ENCODE measurements around the gene SHH.

SHH gene

GRCh38 chr7:155785536-155785935 is 26.7 kb downstream of the SHH start:
- no peaks in the 10 kb centered on the region for H3K4me1 ChIP-seq (ENCODE audit: insufficient read depth, low read length, poor library complexity, severe bottlenecking)
- TF ChIP-seq EZH2phosphoT487 (IDR thresholded peaks at IDR 0.05; ENCODE audit: borderline replicate concordance) (no peak), CTCF (conservative IDR thresholded peaks at IDR 0.05; ENCODE audit: low read length) (no peak)
- H3K9me2 ChIP-seq (replicated peaks; ENCODE audit: low read depth, low read length) = no peaks in the 10 kb centered on the region
- H3K4me2 ChIP-seq (ENCODE audit: low read depth, low read length, poor library complexity, severe bottlenecking) = no peak overlapping the region
- no peaks in the 10 kb centered on the region for H4K20me1 ChIP-seq (ENCODE audit: insufficient read depth, low read length, poor library complexity, severe bottlenecking)
- H3K9me3 ChIP-seq (ENCODE audit: insufficient read depth, low read depth, low read length) = no peaks in the 10 kb centered on the region
- H3K79me2 ChIP-seq (ENCODE audit: insufficient read depth, low read length) = no peaks in the 10 kb centered on the region
- no peak overlapping the region for H3K9ac ChIP-seq (ENCODE audit: low read depth, low read length, poor library complexity, severe bottlenecking)
- H3F3A ChIP-seq (ENCODE audit: low read depth) = no peaks in the 10 kb centered on the region
- no peak overlapping the region for H2AFZ ChIP-seq (ENCODE audit: low read length)
- no peak overlapping the region for H3K4me3 ChIP-seq (ENCODE audit: low read length, poor library complexity, severe bottlenecking)
- H3K27me3 ChIP-seq (ENCODE audit: insufficient read depth, low read length, poor library complexity, severe bottlenecking) = no peaks in the 10 kb centered on the region
- H3K36me3 ChIP-seq (ENCODE audit: insufficient read depth, low read length) = peaks cover 38% of the 10 kb centered on the region; the same call in 1 of the 2 replicates

- Histone ChIP-seq H3K27me3 (ENCODE audit: insufficient read depth, low read length, poor library complexity, severe bottlenecking) (no peaks in the 10 kb centered on the region), H3K4me2 (ENCODE audit: low read depth, low read length, poor library complexity, severe bottlenecking) (no peak overlapping the region), H3K9ac (ENCODE audit: low read depth, low read length, poor library complexity, severe bottlenecking) (no peak overlapping the region), H3K9me3 (ENCODE audit: insufficient read depth, low read depth, low read length) (no peaks in the 10 kb centered on the region), H2AFZ (ENCODE audit: low read length) (no peak overlapping the region), H3K4me1 (ENCODE audit: insufficient read depth, low read length, poor library complexity, severe bottlenecking) (no peaks in the 10 kb centered on the region), H3K4me3 (ENCODE audit: low read length, poor library complexity, severe bottlenecking) (no peak overlapping the region), H4K20me1 (ENCODE audit: insufficient read depth, low read length, poor library complexity, severe bottlenecking) (no peaks in the 10 kb centered on the region), H3F3A (ENCODE audit: low read depth) (no peaks in the 10 kb centered on the region), H3K36me3 (ENCODE audit: insufficient read depth, low read length) (peaks cover 65% of the 10 kb centered on the region; the same call in 1 of the 2 replicates), H3K9me2 (replicated peaks; ENCODE audit: low read depth, low read length) (no peaks in the 10 kb centered on the region), H3K79me2 (ENCODE audit: insufficient read depth, low read length) (no peaks in the 10 kb centered on the region)
- TF ChIP-seq EZH2phosphoT487 (IDR thresholded peaks at IDR 0.05; ENCODE audit: borderline replicate concordance) (no peak), CTCF (conservative IDR thresholded peaks at IDR 0.05; ENCODE audit: low read length) (no peak)
Measured at GRCh38 chr7:155782466-155782865, 29.8 kb downstream of the SHH start.

- Histone ChIP-seq H3K36me3 (ENCODE audit: insufficient read depth, low read length) (peaks cover 76% of the 10 kb centered on the region; the same call in 1 of the 2 replicates), H3K9me3 (ENCODE audit: insufficient read depth, low read depth, low read length) (no peaks in the 10 kb centered on the region), H3K27me3 (ENCODE audit: insufficient read depth, low read length, poor library complexity, severe bottlenecking) (no peaks in the 10 kb centered on the region), H3K9ac (ENCODE audit: low read depth, low read length, poor library complexity, severe bottlenecking) (no peak overlapping the region), H3K79me2 (ENCODE audit: insufficient read depth, low read length) (no peaks in the 10 kb centered on the region), H4K20me1 (ENCODE audit: insufficient read depth, low read length, poor library complexity, severe bottlenecking) (no peaks in the 10 kb centered on the region), H3F3A (ENCODE audit: low read depth) (no peaks in the 10 kb centered on the region), H3K4me1 (ENCODE audit: insufficient read depth, low read length, poor library complexity, severe bottlenecking) (no peaks in the 10 kb centered on the region), H2AFZ (ENCODE audit: low read length) (no peak overlapping the region), H3K4me3 (ENCODE audit: low read length, poor library complexity, severe bottlenecking) (no peak overlapping the region), H3K9me2 (replicated peaks; ENCODE audit: low read depth, low read length) (no peaks in the 10 kb centered on the region), H3K4me2 (ENCODE audit: low read depth, low read length, poor library complexity, severe bottlenecking) (no peak overlapping the region)
- TF ChIP-seq EZH2phosphoT487 (IDR thresholded peaks at IDR 0.05; ENCODE audit: borderline replicate concordance) (no peak), CTCF (conservative IDR thresholded peaks at IDR 0.05; ENCODE audit: low read length) (no peak)
Measured at GRCh38 chr7:155781433-155781832, 30.8 kb downstream of the SHH start.

Measured in Loucy (cell line).